HG03565 (cell line): Measurements from ENCODE around the gene SPATA2.
"Not testable (repeated sequence)": the region's sequence is repeated elsewhere in the genome, so short reads cannot be mapped to it uniquely, and the experiment has no call there.

Experiments used
- ATAC-seq: cut with Tn5 transposase; IDR thresholded peaks from one replicate; pipeline ENCODE4 v1.9.1; 2021; ENCODE audit warnings: mild to moderate bottlenecking, moderate library complexity; ENCODE audit not compliant: unreplicated experiment

Gene SPATA2, protein sequence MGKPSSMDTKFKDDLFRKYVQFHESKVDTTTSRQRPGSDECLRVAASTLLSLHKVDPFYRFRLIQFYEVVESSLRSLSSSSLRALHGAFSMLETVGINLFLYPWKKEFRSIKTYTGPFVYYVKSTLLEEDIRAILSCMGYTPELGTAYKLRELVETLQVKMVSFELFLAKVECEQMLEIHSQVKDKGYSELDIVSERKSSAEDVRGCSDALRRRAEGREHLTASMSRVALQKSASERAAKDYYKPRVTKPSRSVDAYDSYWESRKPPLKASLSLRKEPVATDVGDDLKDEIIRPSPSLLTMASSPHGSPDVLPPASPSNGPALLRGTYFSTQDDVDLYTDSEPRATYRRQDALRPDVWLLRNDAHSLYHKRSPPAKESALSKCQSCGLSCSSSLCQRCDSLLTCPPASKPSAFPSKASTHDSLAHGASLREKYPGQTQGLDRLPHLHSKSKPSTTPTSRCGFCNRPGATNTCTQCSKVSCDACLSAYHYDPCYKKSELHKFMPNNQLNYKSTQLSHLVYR

DNA sequence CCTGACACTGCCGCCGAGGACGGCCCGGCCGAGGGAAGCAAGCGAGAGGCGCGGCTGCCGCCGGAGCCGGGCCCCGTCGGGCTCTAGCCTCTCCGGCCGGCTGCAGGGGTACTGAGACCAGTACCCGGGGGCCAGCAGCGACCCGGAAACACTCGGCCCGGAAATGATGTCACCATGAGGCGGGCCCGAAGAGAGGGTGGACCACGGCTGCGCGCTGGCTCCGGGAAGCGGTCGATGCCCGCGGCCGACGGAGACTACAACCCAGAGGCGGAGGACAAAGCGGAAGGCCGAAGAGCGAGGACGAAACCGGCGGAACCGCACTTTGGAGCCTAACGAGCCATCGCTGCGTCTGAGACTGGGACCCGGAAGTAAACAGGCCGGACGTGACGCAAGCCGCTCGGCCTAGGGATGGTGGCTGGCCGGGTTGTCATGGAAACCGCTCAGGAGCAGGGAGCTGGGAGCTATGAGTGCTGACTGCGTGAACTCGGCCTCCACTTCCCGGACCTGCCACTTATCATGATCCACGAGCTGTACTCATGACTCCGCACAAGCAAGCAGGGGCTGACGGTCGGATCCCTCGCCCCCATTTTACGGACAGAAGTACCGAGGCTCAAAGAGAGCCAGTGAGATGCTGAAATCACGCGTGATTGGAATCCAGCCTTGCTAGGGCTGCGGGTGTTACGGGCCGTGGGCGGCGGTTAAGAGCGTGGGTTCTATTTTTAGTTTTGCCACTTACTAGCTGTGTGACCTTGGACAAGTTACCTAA lies at the start of gene SPATA2:
TSS of gene SPATA2 (minus strand) at position 150 of the 766 bp plus-strand sequence. CDS start 7,039 bp downstream, outside the sequence.
- ATAC-seq, result peak; percentile 58

DNA sequence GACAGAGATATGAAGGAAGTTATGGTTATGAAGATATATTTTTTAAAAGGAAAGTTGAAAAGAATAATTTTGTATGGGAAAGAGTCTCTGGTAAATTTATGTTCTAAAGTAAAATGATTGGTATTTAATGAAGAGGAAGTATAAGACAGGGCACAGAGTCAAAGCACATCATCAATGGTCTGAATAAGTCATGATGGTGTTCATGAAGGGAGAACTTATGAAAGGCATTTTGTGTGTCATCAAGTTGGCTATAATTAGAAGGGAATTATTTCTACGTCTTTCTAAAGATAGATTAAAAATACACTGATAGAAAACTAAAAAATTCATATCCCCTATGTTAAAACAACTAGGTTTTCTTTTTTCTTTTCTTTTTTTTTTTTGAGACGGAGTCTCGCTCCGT lies 46.1 kb upstream of the SPATA2 start:
- no peak for ATAC-seq

DNA sequence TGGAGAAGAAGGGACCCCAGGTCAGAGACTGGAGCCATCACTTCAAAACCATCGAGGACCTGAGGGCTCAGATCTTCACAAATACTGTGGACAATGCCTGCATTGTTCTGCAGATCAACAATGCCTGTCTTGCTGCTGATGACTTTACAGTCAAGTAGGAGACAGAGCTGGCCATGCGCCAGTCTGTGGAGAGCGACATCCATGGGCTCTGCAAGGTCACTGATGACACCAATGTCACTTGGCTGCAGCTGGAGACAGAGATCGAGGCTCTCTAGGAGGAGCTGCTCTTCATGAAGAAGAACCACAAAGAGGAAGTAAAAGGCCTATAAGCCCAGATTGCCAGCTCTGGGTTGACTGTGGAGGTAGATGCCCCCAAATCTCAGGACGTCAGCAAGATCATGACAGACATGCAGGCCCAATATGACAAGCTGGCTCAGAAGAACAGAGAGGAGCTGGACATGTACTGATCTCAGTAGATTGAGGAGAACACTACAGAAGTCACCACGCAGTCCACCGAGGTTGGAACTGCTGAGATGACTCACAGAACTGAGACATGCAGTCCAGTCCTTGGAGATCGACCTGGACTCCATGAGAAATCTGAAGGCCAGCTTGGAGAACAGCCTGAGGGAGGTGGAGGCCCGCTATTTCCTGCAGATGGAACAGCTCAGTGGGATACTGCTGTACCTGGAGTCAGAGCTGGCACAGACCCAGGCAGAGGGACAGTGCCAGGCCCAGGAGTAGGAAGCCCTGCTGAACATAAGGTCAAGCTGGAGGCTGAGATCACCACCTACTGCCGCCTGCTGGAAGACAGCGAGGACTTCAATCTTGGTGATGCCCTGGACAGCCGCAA lies 42.0 kb upstream of the SPATA2 start:
- ATAC-seq, result not testable (repeated sequence)

GRCh38 chr20:49956689-49957088 lies 41.4 kb upstream of the SPATA2 start:
- ATAC-seq, result no peak

GRCh38 chr20:49955830-49956396 lies 40.6 kb upstream of the SPATA2 start:
- not testable (repeated sequence) for ATAC-seq

GRCh38 chr20:49955167-49955566 lies 39.8 kb upstream of the SPATA2 start:
- no peak for ATAC-seq

DNA sequence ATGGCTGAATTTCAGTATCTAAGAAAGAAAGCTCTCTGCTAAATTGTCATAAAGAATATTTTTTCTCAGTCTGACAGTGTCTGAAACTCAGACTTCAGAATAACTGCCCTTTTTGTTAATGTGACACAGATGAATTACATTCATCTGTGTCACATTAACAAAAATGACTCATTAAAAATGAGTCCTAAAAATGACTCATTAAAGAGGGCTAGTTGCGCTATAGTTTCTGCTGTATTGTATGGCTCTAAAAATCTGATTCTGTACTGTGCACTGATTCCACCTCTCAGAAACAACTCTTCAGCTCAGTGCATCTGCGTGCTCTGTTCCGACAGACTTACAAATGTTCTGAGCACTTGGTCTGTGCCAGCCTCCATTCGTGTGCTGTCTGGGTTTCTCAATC lies 35.8 kb upstream of the SPATA2 start:
- no peak for ATAC-seq

DNA sequence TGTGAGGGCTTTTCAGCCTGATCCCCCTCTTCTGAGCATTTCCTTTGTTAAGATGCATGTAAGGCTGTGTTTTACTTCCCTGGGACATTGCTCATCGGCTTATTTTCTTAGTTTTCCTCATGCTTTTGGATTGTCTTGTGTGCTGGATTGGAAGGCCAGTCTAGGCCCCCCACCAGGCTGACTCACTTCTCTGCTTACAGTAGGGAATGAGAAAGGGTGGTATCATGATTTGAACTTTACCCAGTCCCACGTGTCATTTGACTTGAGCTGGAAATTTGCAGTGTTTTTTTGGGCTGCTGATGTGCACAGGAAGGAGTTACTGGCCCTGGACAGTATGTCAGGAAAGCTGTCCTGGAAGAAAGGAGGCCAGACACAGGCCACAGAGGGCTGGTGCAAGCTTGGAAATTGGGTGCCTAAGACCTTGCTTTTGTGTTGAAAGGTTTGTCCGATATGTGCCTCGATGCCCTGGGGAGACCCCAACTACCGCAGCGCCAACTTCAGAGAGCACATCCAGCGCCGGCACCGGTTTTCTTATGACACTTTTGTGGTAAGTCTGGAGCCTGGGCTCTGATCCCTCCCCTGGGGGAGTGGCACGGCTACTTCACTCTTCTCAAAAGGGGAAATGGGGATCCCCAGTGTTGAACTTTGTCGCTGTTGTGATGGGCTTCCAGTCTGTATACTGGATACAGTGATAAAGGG lies 33.6 kb upstream of the SPATA2 start:
- no peak for ATAC-seq

- no peak for ATAC-seq
Measured at GRCh38 chr20:49948178-49948577, 32.8 kb upstream of the SPATA2 start.

DNA sequence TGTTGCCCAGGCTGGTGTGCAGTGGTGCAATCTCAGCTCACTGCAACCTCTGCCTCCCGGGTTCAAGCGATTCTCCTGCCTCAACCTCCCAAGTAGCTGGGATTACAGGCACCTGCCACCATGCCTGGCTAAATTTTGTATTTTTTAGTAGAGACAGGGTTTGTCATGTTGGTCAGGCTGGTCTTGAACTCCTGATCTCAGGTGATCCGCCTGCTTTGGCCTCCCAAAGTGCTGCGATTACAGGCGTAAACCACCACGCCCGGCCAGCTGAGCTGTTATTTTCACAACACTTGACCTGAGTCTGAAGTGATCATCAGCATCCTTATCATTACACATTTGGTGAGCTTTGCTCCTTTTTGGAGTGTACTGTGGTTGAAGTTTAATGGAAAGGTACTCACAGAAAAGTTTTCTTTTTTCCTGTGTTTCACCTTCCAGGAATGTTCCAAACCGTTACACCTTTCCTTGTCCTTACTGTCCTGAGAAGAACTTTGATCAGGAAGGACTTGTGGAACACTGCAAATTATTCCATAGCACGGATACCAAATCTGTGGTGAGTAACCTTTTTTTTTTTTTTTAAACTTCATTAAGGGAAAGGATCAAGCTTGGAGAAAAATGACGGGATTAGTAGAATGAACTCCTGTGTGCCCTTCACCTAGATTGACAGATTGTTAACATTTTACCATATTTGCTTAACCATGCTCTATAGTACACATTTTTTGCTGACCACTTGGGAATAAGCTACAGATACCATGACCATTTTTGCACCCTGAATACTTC lies 30.6 kb upstream of the SPATA2 start:
- no peak for ATAC-seq

GRCh38 chr20:49945306-49945700 lies 30.0 kb upstream of the SPATA2 start:
- ATAC-seq, result no peak

DNA sequence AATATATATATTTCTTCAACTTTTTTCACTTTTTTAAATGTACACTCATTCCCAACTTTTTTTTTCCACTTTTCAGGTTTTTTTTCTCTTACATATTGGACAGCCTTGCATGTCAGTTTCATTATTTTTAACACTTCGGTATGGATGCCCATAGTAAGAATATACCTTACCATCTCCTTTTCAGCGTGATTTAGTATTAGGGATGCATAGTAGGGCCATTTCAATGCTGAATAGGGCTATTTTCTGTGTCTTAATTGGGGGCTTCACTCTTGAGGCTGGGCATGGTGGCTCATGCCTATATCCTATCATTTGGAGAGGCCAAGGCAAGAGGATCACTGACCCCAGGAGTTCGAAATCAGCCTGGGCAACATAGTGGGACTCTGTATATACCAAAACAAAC lies 27.6 kb upstream of the SPATA2 start:
- no peak for ATAC-seq

- no peak for ATAC-seq
Measured at GRCh38 chr20:49942303-49942702, 27.0 kb upstream of the SPATA2 start.

DNA sequence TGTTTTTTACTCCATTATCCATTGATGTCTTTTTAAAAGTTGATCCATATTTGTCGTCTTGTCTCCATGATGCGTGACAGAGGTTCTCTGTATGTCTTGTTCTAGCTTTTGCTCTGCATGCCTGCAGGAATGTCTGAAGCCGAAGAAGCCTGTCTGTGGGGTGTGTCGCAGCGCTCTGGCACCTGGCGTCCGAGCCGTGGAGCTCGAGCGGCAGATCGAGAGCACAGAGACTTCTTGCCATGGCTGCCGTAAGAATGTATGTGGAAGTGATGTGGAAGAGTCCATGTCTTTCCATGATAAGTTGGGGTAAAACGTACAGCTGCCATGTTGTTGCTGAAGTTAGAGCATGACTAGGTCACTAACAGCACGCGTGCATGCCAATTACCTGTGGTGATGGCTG lies 26.1 kb upstream of the SPATA2 start:
- ATAC-seq, result no peak

DNA sequence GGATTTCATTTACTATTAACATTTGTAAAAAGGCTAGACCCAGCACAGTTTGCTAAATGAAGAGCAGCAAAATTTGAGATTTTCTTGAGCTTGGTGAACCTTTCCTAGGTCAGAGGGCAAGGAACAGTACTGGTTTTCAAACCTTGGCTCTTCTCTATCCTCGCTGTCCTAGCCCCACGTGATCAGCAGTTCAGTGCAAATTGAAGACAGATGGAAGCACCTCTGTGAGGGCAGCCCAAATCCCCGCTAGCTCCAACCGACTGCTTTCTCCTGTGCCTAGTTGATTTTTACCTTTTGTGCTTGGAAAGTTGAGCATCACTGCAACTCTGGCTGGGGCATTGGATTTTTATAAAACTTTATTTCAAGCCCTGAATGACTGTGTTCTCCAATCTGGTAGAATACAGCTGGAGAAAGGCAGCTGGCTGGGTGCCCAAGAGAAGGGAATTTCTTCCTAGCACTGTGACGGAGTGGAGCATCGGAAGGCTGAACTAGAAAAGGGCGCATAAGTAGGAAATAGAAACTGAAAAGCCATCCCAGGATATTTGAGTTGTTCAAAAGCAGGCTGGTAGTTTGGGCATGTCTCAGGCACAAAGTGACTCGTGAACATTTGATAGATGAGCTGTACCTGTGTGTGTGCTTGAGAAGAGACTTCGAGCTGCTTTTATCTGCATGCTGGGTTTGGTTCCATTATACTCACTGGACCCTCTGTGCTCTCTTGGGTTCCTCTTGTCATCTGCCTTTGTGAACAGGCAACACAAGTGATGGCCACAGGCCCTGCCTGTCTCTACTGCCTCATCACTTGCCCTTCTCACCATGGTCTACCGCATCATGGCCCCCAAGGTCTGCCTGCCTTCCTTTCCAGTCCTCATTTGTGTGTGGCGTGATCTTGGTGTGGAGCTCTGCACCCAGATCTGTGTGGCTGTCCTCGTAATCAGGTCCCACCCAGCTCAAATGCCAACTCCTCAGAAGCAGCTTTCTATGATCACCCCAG lies 23.1 kb upstream of the SPATA2 start:
- ATAC-seq, result no peak

DNA sequence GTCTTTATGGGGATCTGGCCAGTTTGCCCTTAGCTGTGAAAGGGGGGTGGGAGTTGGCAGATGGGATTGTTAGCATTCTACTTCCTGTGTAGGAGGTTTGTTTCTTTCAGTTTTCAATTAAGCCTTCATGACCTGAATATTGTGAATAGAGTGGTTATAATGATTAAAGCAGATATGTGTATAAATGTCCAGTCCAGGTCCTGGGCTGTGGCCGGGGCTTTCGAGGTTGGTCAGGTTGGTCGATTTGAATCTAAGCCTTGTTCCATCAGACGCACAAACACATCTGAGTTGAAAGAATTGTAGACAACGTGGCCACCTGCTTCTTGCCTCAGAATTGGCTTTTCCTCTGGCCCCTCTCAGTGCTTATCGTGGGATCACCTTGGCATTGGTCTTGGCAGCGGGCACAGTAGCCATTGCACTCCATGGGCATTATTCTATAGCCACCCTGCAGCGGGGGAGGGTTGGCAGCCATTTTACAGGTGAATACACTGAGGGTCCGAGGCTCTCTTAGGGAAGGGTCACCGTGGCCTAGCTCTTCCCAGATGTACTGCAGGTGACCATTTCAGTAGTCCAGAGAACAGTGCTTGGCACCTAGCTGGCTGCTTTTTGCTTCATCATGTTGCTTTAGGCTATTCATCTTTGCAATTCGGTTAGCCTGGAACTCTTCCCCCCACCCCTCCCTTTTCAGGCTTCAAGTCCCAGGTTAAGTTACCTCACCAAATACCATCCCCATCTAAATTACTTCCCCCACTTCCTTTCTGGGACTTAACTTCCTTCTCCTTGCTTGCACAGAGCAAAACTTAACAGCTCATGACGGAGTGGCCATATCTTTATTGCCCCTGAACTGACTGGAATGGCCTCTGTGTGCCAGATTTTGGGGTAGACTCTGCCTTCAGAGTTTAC lies 21.9 kb upstream of the SPATA2 start:
- no peak for ATAC-seq
